ENCODE data around the gene CD6.

CD6 gene

DNA sequence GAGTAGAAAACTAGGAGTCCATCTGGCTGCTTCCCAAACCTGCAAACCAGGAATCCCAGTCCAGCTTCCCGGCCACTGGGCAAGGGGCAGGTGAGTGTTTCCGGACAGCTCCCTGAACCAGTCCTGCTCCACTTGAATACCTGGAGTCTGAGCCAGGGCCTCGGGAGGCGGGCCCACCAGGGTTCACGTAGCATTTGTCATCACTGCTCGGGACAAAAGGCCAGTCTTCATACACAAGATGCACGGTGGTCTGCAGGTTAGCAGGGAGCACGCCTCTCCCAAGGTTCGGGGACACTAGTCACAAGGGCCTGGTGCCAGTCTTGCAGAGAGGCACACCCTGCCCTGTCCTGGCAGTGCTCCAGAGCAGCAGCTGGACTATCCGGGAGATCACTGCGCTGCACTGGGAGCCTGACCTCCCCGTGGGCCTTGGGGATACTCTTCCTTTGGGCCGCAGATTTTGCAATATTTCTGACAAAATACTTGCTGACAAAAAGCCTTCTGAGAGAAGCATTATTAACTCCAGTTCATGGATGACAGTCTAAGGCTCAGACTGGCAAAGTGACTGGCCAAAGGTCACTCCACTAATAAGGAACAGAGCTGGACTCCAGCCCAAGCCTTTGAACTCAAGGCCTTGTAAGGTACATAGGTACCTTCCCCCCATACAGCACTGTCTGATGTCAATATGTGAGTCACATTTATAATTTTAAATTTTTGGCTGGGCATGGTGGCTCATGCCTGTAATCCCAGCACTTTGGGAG lies 25.1 kb downstream of the CD6 start:
- no peak for DNase-seq
- in situ Hi-C loops (cut with HindIII; ENCODE audit: low pct_ligation_motif_present, low pct_unique_long_range_greater_than_20kb, low sequenced_read_pairs) = no loop called here

DNA sequence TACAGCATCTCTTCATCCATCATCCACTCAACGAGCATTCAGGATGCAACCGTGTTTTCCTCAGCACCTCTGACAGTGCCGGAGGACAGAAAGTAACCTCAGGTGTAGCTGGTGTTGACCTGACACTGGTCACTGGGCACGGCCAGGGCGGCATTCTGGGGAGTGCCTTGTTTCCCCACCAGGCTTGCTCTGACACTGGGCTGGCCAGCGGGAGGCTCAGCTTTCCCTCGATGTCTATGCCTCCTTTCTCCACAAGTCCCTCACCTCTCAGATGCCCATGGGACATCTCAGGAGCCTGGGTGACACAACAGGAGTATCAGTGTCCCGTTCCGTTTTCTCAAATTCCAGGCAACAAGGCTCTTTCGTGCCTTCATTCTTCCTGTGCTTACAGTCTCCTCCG lies 28.9 kb downstream of the CD6 start:
- in situ Hi-C loops (cut with HindIII; ENCODE audit: low pct_ligation_motif_present, low pct_unique_long_range_greater_than_20kb, low sequenced_read_pairs) = no loop called here
- no peak for DNase-seq

DNA sequence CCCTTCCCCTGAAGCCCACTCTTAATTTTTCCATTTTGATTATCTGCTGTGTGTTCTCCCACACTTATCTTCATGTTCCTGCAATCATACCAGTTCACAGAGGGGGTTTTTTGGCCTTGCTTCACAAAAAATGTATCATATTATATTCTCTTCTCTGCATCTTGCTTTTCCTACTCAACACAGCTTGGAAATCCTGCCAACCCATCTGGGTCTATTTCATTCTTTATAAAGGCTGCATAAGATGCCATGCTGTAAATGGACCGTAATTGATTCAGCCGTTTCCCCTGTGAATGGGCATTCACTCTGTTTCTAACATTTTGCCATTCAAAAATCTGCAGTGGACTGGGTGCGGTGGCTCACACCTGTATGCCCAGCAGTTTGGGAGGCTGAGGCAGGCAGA lies 30.5 kb downstream of the CD6 start:
- in situ Hi-C loops (cut with HindIII; ENCODE audit: low pct_ligation_motif_present, low pct_unique_long_range_greater_than_20kb, low sequenced_read_pairs) = no loop called here
- DNase-seq = no peak

DNA sequence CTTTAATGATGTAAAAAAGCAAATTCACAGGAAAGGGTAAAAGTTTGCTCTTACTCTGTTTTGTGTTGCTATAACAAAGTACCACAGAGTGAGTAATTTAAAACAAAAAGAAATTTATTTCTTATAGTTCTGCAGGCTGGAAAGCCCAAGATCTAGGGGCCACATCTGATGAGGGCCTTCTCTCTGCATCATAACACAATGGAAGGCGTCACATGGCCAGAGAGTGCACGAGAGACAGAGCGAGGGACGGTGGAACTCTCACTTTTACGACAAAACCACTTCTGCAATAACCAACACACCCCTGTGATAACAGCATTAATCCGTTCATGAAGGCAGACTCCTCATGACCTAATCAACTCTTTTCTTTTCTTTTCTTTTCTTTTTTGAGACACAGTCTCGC lies 31.1 kb downstream of the CD6 start:
- DNase-seq = no peak
- in situ Hi-C loops (cut with HindIII; ENCODE audit: low pct_ligation_motif_present, low pct_unique_long_range_greater_than_20kb, low sequenced_read_pairs) = no loop called here

DNA sequence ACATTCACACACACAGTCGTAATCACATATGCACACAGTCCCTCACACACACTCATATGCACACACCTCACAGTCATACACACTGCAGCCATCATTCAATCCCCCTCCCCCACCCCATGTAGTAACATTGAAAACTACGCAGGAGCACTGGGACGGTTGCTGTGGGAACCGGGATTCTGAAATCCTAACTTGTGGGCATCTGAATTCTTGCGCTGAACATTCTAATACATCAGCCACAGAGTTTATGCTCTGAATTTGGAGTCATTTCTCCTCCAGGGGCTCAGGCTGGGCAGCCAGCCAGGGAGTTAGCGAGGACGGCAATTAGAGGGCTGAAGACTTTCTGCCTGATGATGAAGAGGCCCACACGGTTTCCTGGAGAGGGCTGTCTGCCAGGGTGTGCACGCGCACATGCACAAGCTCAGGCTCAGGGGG lies 32.7 kb downstream of the CD6 start:
- no peak for DNase-seq

DNA sequence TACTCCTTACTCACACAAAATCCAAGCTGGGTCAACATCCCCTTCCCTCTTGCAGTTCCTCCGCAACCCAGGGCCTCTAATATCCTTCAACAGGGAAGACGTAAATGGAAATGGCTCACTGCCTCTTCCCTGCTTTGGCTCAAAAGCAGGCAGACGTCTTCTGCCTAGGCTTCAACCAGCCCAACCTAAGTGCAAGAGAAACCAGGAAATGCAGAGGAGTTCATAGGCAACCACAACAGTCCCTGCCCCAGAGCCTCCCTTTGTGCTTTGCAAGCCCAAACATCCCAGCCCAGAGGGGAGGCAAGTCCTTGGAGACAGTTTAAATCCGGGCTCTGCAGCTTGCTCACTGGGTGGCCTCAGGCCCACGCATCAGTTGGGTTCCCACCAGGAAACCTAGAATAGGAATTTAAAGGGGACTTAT lies 33.3 kb downstream of the CD6 start:
- DNase-seq = no peak
- in situ Hi-C loops (cut with HindIII; ENCODE audit: low pct_ligation_motif_present, low pct_unique_long_range_greater_than_20kb, low sequenced_read_pairs) = no loop called here

More for the DNA sequence above, 32.7 kb downstream of the CD6 start:
- in situ Hi-C loops (cut with HindIII; ENCODE audit: low pct_ligation_motif_present, low pct_unique_long_range_greater_than_20kb, low sequenced_read_pairs) = no loop called here

DNA sequence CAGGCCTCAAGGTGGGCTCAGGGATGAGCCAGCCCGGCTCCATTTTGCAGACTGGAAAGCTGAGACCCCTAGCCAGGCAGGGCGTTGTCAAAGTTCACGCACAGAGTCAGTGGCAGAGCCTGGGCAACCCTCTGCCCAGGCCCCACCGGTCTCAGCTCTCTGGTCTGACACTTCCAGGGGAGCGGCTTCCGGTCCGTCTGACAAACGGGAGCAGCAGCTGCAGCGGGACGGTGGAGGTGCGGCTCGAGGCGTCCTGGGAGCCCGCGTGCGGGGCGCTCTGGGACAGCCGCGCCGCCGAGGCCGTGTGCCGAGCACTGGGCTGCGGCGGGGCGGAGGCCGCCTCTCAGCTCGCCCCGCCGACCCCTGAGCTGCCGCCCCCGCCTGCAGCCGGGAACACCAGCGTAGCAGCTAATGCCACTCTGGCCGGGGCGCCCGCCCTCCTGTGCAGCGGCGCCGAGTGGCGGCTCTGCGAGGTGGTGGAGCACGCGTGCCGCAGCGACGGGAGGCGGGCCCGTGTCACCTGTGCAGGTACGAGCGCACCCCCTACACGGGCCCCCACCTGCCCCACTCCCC lies 36.0 kb downstream of the CD6 start:
- no peak for DNase-seq
- in situ Hi-C loops (cut with HindIII; ENCODE audit: low pct_ligation_motif_present, low pct_unique_long_range_greater_than_20kb, low sequenced_read_pairs) = no loop called here

DNA sequence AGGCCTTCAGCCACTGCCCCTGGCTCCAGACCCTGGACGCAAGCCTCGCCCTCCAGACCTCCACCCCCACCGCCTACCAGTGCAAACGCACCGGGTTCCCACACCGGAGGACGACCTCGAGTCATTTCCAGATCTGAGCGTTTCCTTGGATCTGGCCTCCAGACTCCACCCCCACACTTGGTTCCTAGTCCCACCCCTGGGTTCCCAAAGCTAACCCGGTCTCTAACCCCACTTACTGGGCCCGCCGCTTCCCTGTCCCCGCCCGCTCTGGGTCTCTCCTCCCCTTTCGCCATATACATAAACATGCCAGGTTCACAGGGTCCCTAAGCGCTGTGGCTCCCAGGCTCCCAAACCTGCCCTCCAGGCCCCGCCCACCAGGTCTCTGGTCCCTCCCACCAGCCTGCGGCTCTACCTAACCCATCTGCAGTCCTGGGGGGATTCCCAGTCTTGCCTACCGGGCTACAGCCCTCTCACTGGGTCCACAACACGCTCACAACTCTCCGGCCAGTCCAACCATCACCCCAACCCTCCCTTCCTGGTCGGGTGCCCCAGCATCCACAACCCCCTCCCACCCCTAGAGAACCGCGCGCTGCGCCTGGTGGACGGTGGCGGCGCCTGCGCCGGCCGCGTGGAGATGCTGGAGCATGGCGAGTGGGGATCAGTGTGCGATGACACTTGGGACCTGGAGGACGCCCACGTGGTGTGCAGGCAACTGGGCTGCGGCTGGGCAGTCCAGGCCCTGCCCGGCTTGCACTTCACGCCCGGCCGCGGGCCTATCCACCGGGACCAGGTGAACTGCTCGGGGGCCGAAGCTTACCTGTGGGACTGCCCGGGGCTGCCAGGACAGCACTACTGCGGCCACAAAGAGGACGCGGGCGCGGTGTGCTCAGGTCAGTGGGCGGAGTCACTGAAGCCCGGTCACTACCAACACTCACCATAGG lies 36.7 kb downstream of the CD6 start:
- no peak for DNase-seq
- in situ Hi-C loops (cut with HindIII; ENCODE audit: low pct_ligation_motif_present, low pct_unique_long_range_greater_than_20kb, low sequenced_read_pairs) = no loop called here

DNA sequence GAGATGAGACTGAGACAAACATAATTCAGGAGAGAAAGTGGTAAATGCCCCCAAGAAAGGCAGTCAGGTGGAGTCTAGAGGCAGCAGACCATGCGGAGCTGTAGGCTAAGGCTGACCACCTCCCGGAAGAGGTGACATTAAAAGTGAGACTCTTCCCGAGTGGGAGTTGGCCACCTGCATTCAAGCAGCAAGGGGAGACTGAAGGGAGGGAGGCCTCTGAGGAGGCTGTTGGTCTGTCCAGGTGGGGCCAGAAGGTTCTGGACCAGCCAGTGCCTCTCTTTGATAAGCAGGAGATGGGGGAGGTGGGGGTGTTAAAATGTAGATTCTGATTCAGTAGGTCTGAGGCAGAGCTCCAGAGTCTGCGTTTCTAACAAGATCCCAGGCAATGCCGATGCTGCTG lies 37.5 kb downstream of the CD6 start:
- no peak for DNase-seq
- in situ Hi-C loops (cut with HindIII; ENCODE audit: low pct_ligation_motif_present, low pct_unique_long_range_greater_than_20kb, low sequenced_read_pairs) = no loop called here

DNA sequence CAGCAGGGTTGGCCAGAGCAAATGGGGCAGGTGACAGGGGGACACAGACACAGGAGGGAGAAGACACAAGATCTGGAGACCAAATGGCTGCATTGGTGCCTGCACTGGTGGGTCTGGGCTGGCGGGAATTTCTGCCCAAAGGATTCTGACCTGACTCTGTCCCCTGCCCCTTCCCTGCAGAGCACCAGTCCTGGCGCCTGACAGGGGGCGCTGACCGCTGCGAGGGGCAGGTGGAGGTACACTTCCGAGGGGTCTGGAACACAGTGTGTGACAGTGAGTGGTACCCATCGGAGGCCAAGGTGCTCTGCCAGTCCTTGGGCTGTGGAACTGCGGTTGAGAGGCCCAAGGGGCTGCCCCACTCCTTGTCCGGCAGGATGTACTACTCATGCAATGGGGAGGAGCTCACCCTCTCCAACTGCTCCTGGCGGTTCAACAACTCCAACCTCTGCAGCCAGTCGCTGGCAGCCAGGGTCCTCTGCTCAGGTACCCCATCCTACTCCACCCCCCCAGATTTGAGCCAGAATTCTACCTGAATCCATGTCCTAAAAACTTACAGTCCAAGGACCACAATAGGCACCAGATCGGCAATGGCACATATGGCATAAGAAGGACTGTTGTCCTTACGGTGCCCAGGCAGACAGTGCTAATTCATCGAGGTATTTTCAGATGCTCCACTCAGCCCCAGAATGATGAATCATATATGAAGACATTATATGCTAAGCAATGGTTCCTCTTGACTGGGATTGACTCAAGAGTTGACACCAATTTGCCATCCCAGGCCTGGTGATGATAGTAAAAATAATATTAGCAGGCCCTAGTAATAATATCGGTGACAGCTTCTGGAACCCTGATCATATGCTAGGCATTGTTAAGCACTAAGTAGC lies 38.2 kb downstream of the CD6 start:
- in situ Hi-C loops (cut with HindIII; ENCODE audit: low pct_ligation_motif_present, low pct_unique_long_range_greater_than_20kb, low sequenced_read_pairs) = no loop called here

DNA sequence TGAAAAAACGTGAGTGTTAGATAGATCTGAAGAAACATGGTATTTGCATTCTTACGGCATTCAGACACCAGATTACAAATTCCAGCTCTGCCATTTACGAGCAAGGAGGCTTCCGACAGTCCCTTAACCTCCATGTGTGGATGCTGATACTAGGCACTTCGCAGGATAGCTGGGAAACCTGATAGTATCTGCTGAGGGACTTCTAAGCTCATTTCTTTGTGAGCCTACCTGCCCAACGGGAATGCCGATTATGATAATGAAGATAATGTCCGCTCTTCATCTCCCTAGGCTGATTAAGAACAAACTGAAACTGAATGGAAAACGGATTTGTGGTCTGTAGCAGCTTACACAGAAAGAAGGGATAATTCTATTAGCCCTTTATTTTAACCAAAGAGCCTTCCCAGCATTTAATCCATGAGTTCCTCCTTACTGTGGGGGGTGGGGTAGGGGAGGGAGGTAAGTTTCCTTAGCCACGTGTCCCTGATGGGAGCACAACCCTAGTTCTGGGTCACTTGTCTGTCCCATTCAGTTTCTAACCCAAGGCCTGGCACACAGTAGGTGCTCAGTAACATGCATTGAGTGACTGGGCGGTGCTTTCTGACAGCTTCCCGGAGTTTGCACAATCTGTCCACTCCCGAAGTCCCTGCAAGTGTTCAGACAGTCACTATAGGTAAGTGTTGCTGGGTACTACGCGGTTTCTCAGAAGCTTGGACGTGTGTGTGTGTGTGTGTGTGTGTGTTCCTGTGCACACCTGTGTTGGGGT lies 39.2 kb downstream of the CD6 start:
- in situ Hi-C loops (cut with HindIII; ENCODE audit: low pct_ligation_motif_present, low pct_unique_long_range_greater_than_20kb, low sequenced_read_pairs) = no loop called here
- DNase-seq = no peak

More for the DNA sequence above, 38.2 kb downstream of the CD6 start:
- no peak for DNase-seq

DNA sequence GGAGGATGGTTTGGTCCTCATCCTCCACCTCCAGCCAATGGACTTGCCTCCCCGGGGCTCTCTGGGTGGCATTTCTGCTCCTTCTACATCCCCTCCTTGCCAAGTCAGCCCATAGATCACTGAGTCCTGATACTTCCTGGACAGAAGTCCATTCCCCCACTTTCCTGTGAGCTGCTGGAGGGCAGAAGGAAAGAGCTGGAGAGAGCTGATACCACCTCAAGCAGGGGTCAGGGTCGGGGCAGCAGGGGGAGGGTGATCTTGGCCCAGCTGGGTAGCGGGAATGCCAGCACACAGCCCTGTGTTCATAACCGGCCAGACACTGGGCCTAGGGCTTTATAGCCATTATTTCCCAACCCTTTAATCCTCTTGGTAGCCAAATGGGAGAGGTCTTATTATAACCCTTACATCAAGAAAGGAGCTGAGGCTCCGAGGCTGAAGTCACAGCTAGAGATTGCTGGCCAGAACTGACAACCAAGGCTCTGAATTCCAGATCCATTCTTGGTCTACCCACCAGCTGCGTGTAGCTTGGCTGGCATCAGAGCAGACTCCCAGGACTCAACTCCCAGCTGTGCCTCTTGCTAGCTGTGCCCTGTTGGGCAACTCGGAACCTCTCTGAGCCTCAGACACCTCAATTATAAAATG lies 39.9 kb downstream of the CD6 start:
- in situ Hi-C loops (cut with HindIII; ENCODE audit: low pct_ligation_motif_present, low pct_unique_long_range_greater_than_20kb, low sequenced_read_pairs) = no loop called here
- DNase-seq = no peak

DNA sequence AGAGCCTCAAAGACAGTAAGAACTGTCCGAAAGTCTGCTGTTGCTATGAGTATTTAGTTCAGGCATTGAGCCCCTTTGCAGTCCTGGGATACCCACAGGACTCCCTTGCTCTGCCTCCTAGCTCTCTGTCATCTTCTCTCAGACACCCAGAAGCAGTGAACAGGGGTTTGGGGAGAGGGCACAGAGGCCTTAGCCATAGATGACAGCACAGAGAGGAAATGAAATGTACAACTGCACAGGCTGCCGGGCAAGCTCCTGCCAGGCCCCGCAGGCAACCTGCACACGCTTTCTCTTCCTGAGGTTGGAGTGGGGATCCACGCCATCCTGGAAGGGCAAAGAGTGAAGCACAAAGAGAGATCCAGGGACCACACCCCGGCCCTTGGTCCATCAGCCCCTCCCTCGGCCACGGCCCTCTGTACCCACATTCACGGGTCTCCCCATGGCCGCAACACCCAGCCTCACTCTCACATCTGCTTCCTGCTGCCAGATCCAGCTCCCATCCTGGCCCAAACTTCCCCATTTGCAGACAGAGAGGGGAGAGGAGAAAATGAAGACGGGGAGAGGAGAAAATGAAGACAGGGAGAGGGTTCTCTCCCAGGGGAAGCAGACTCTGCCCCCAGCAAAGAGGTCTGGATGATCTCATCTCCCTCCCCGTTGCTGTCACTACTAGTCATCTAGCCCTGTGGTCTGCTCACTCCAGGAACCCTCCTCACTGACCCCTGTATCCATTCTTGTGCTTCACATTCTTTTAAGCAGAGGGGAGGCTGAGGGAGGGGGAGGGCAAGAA lies 40.7 kb downstream of the CD6 start:
- in situ Hi-C loops (cut with HindIII; ENCODE audit: low pct_ligation_motif_present, low pct_unique_long_range_greater_than_20kb, low sequenced_read_pairs) = no loop called here
- no peak for DNase-seq

DNA sequence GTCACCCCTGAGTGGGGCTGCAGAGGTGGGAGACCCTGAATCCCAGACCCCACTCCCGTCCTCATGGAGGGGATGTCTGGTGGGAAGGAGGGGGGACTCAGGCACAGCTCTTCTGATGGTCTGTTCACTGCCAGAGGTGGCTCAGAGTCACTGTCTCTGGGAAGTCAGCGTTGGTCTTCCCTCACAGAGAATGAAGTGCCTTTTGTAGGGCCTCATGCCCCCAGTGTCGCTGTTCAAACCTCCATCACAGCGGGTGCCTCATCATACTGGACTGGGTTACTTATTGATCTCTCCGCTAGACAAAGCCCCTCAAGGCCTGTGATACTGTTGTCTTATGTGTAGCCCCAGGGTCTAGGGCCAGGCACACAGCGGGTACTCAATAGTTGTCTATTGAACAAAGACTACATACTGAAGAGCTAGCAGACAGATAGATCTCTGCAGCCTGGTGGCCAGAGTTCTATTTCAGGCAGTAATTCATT lies 41.3 kb downstream of the CD6 start:
- no peak for DNase-seq
- in situ Hi-C loops (cut with HindIII; ENCODE audit: low pct_ligation_motif_present, low pct_unique_long_range_greater_than_20kb, low sequenced_read_pairs) = no loop called here

DNA sequence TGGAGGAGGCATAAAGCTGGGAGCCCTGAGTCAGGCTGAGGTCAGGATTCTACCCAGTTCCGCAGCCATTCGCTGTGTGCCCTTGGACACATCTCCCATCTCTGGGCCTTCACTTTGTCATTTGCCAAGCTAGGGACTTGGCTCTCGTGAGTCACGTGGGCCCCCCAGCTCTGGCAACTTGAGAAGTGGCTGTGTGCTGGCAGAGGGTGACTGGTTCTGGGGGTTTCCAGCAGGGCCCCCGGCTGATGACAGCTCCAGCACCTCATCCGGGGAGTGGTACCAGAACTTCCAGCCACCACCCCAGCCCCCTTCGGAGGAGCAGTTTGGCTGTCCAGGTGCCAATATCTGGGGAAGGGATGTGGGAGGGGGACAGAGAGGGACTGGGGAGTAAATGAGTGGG lies 46.6 kb downstream of the CD6 start:
- no peak for DNase-seq
- in situ Hi-C loops (cut with HindIII; ENCODE audit: low pct_ligation_motif_present, low pct_unique_long_range_greater_than_20kb, low sequenced_read_pairs) = no loop called here

DNA sequence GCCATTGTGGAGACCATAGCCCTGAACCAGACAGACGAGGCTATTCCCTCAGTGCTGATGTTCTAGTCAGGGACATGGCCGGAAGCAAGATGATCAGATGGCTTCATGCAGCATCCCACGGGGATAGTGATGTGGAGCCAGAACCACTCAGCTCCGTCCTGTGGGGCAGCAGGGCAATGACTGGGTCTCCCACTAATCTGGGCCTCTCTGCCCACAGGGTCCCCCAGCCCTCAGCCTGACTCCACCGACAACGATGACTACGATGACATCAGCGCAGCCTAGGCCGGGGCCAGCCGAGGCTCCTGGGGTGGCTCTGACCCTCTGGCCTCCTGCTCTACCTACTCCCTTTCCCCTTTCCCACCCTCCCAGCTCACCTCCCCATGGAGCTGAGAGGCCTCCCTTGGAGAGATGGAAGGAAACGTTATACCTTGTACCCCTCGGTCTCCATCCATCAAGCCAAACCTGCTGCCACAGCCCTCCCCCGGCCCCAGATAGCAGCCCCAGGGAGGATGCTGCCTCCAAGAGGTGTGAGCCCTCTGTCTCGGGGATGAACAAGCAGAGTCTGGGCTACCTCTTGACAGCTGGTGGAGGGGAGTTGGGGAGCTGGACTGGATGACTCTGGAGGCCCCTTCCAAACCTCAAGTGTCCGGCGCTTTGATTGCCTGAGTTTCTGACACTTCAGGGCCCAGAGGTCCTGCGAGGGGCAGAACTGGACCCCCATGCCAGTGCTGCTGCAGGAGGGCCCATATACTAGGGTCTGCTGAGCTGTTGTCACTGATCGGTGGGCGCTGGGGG lies 47.8 kb downstream of the CD6 start:
- in situ Hi-C loops (cut with HindIII; ENCODE audit: low pct_ligation_motif_present, low pct_unique_long_range_greater_than_20kb, low sequenced_read_pairs) = no loop called here

More for the DNA sequence above, 47.8 kb downstream of the CD6 start:
- DNase-seq = no peak

Data from ACHN (cell line).